ENCODE measurements around the gene NME4. TPM values are rescaled to one million over a fixed set of nuclear protein-coding genes. Genes with fewer than 3 reads are reported as not detected.
"Not testable (repeated sequence)": the region's sequence is repeated elsewhere in the genome, so short reads cannot be mapped to it uniquely, and the experiment has no call there.

Gene NME4
- total RNA-seq, 1 experiment from 2014 or later = 261 TPM

DNA sequence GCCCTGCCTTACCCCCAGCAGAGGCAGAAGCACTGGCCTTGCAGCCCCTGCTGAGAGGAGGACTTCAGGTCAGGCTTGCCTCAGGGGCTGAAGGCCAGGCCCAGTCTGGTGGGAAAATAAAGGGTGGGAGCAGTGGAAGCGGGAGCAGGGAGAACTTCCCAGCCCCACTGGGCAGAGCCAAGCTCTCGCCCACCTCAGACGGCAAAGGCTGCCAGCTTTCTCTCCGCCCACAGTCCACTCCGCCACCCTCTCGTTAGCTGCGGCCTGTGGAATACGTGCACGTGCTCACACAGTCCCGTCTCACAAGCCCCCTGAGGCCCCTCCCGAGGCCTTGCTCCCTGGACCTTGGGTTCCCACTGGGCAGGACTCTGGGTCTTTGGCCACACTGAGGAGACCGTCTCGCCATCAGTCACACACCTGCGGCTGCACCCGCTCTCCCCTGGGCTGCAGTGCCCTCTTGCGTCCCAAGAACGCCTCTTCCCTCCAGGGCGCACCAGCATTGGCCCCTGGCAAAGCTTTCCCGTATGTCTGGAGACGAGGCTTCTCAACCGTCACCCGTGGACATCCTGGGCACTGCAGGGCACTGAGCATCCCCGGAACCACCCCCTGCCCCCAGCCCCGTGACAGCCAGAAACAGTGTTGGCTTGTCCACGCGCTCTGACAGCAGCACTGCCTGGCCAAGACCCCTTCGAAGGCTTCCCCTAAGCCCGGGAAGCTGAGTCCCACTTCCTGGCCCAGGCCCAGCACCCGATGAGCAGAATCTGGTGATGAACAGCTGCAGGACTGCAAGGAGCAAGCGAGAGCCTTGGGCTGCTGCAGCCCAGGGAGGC is 34.9 kb upstream of the NME4 start:
- ChIA-PET POLR2A (ENCODE audit: low non-redundant PET) (interaction anchor here (0.6 kb wide), 1 partner anchor 176 kb away, joined by 13 read pairs; no protein-coding TSS in a partner anchor), CTCF (interaction anchor here (0.6 to 2.2 kb wide), 11 partner anchors 9 to 318 kb away, joined by 3 to 25 read pairs (median 5); no protein-coding TSS in a partner anchor)
- no peaks in the 10 kb centered on the region for H3K4me1 ChIP-seq (ENCODE audit: insufficient read depth, low read length, poor library complexity, severe bottlenecking)
- H3K4me3 ChIP-seq (ENCODE audit: low read depth, low read length, poor library complexity, severe bottlenecking) = no peak overlapping the region
- peak; percentile 88 for DNase-seq (ENCODE audit: low spot score)
- H3K9me3 ChIP-seq (ENCODE audit: low read depth, low read length, poor library complexity, severe bottlenecking) = no peaks in the 10 kb centered on the region
- intact Hi-C loops (cut with micrococcal nuclease; ENCODE audit: unreplicated experiment) = loop anchor here (5.0 kb wide), 1 partner anchor 255 kb away; no protein-coding TSS in a partner anchor
- H3K27me3 ChIP-seq (replicated peaks; ENCODE audit: insufficient read depth, low read depth, low read length, poor library complexity) = no peaks in the 10 kb centered on the region
- TF ChIP-seq, protein P1, sequence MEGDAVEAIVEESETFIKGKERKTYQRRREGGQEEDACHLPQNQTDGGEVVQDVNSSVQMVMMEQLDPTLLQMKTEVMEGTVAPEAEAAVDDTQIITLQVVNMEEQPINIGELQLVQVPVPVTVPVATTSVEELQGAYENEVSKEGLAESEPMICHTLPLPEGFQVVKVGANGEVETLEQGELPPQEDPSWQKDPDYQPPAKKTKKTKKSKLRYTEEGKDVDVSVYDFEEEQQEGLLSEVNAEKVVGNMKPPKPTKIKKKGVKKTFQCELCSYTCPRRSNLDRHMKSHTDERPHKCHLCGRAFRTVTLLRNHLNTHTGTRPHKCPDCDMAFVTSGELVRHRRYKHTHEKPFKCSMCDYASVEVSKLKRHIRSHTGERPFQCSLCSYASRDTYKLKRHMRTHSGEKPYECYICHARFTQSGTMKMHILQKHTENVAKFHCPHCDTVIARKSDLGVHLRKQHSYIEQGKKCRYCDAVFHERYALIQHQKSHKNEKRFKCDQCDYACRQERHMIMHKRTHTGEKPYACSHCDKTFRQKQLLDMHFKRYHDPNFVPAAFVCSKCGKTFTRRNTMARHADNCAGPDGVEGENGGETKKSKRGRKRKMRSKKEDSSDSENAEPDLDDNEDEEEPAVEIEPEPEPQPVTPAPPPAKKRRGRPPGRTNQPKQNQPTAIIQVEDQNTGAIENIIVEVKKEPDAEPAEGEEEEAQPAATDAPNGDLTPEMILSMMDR (conservative IDR thresholded peaks at IDR 0.05; ENCODE audit: low read depth, low read length) = peak; percentile 89
- TF ChIP-seq EZH2 (IDR thresholded peaks at IDR 0.05; ENCODE audit: borderline replicate concordance, low read depth, low read length, poor library complexity, severe bottlenecking) = no peak
- peaks cover 2% of the 10 kb centered on the region for H3K36me3 ChIP-seq (ENCODE audit: insufficient read depth, low read length, poor library complexity, severe bottlenecking)
- no TSS peak for BruUV-seq (replicated peaks)
- no peak overlapping the region for H3K27ac ChIP-seq (ENCODE audit: low read depth, low read length, poor library complexity, severe bottlenecking)

- not testable (repeated sequence) for H3K9me3 ChIP-seq (ENCODE audit: low read depth, low read length, poor library complexity, severe bottlenecking); H3K4me1 ChIP-seq (ENCODE audit: insufficient read depth, low read length, poor library complexity, severe bottlenecking); H3K4me3 ChIP-seq (ENCODE audit: low read depth, low read length, poor library complexity, severe bottlenecking); DNase-seq (ENCODE audit: low spot score); BruUV-seq (replicated peaks); H3K36me3 ChIP-seq (ENCODE audit: insufficient read depth, low read length, poor library complexity, severe bottlenecking); H3K27ac ChIP-seq (ENCODE audit: low read depth, low read length, poor library complexity, severe bottlenecking); H3K27me3 ChIP-seq (replicated peaks; ENCODE audit: insufficient read depth, low read depth, low read length, poor library complexity)
- intact Hi-C loops (cut with micrococcal nuclease; ENCODE audit: unreplicated experiment) = loop anchor here (5.0 kb wide), 1 partner anchor 255 kb away; no protein-coding TSS in a partner anchor
- CTCF ChIA-PET = interaction anchor here (0.6 to 2.2 kb wide), 9 partner anchors 10 to 319 kb away, joined by 3 to 25 read pairs (median 5); no protein-coding TSS in a partner anchor
- POLR2A ChIA-PET (ENCODE audit: low non-redundant PET) = interaction anchor here (0.6 kb wide), 1 partner anchor 176 kb away, joined by 13 read pairs; no protein-coding TSS in a partner anchor
Observed at GRCh38 chr16:362702-362999, 34.3 kb upstream of the NME4 start.

DNA sequence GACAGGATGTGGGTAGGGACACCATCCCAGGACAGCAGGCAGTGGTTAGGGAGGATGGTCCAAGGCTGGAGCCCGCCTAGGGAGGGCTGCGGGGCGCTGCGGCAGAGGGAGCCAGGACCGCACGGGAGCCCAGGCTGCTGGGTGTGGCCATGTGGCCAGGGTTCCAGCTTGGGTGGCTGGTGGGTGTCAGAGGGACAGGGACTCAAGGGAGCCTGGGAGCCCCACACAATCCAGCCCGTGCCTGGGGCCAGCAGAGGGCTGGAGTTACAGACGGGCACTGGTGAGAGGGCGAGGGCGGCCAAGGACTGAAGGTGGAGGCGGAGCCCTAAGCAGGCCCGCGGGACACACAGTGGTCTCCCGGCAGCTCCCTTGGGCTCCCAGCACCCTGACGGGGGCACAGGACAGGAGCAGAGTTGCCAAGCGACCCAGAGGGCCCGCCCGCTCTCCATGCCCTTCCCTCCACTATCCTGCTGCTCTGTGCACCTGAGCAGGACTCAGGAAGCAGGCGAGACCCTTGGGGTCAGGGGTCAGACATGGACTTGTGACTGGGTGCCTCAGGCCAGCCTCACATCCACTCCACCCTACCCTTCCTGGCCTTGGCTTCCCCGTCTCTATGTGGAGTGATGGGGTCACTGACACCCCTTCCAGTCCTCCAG is 33.8 kb upstream of the NME4 start:
- Histone ChIP-seq H3K36me3 (ENCODE audit: insufficient read depth, low read length, poor library complexity, severe bottlenecking) (peaks cover 14% of the 10 kb centered on the region), H3K27me3 (replicated peaks; ENCODE audit: insufficient read depth, low read depth, low read length, poor library complexity) (no peaks in the 10 kb centered on the region), H3K27ac (ENCODE audit: low read depth, low read length, poor library complexity, severe bottlenecking) (no peak overlapping the region), H3K9me3 (ENCODE audit: low read depth, low read length, poor library complexity, severe bottlenecking) (no peaks in the 10 kb centered on the region), H3K4me3 (ENCODE audit: low read depth, low read length, poor library complexity, severe bottlenecking) (no peak overlapping the region), H3K4me1 (ENCODE audit: insufficient read depth, low read length, poor library complexity, severe bottlenecking) (no peaks in the 10 kb centered on the region)
- intact Hi-C loops (cut with micrococcal nuclease; ENCODE audit: unreplicated experiment) = loop anchor here (5.0 kb wide), 1 partner anchor 256 kb away; no protein-coding TSS in a partner anchor
- no TSS peak for BruUV-seq (replicated peaks)
- TF ChIP-seq, protein P1 (conservative IDR thresholded peaks at IDR 0.05; ENCODE audit: low read depth, low read length) = no peak
- no peak for TF ChIP-seq EZH2 (IDR thresholded peaks at IDR 0.05; ENCODE audit: borderline replicate concordance, low read depth, low read length, poor library complexity, severe bottlenecking)
- DNase-seq (ENCODE audit: low spot score) = no peak
- ChIA-PET POLR2A (ENCODE audit: low non-redundant PET) (no interaction called here), CTCF (interaction anchor here (0.8 to 2.2 kb wide), 3 partner anchors 256 to 319 kb away, joined by 3 to 25 read pairs (median 5); no protein-coding TSS in a partner anchor)

Measured in A673 (cell line).